Tibial nerve (tissue), 4 donors: ENCODE data around the gene MICB. TPM values are rescaled to one million over a fixed set of nuclear protein-coding genes. Genes with fewer than 3 reads are reported as not detected.
"Not testable (repeated sequence)": the region's sequence is repeated elsewhere in the genome, so short reads cannot be mapped to it uniquely, and the experiment has no call there.

Source experiments
- DNase-seq, 2 donors: peaks; one replicate each; pipeline ENCODE4 v3.0.0-alpha.2; 2019; ENCODE audit warnings: low spot score in 2 of 2
- H3K27ac ChIP-seq, 4 donors: fragments of 200-600 bp; sonication (generic) in 3 of 4; one replicate each; pipeline ENCODE4 v1.5.1; 2017 to 2019; ENCODE audit warnings: mild to moderate bottlenecking in 1 of 4
- H3K27me3 ChIP-seq, 2 donors: fragments of 200-600 bp; sonication (generic) in 1 of 2; one replicate each; pipeline versions ENCODE4 v1.5.1 to v1.6.0; 2017 to 2019
- H3K36me3 ChIP-seq, 3 donors: fragments of 200-600 bp; sonication (generic); one replicate each; pipeline ENCODE4 v1.5.1; 2018 to 2019
- H3K4me1 ChIP-seq, 4 donors: fragments of 200-600 bp; sonication (generic) in 3 of 4; one replicate each; pipeline ENCODE4 v1.5.1; 2017 to 2019
- H3K4me3 ChIP-seq, 4 donors: fragments of 200-600 bp; sonication (generic) in 3 of 4; one replicate each; pipeline ENCODE4 v1.5.1; 2017 to 2019; ENCODE audit warnings: mild to moderate bottlenecking in 1 of 4, moderate library complexity in 1 of 4
- H3K9me3 ChIP-seq, 4 donors: fragments of 200-600 bp; sonication (generic) in 3 of 4; one replicate each; pipeline ENCODE4 v1.5.1; 2017 to 2019
- EP300 ChIP-seq, 2 donors: sonication (generic); formaldehyde crosslinking; IDR thresholded peaks; one replicate each; pipeline ENCODE4 v1.6.1; 2017; ENCODE audit warnings: antibody characterized with exemption in 2 of 2, mild to moderate bottlenecking in 1 of 2
- POLR2A ChIP-seq, 2 donors: fragments of 450-650 bp; IDR thresholded peaks; one replicate each; pipeline ENCODE4 v1.6.1; 2017; ENCODE audit warnings: antibody characterized with exemption in 2 of 2, mild to moderate bottlenecking in 2 of 2, moderate library complexity in 2 of 2
- WGBS, 2 donors: methylation state at CpG; one replicate each; pipeline ENCODE4 v1.1.5; 2018; 5-methylcytosine and 5-hydroxymethylcytosine counted together
- total RNA-seq, 4 donors: library from RNA; depleted of rRNA; stranded (reverse); fragments of >200 nt; gene quantifications; one replicate each; pipeline ENCODE4 v1.1.0, GENCODE V29; 2016
- TF ChIP-seq, protein P1 (sequence below), 5 experiments: fragments of 200-600 bp in 3 of 5; fragments of 450-650 bp in 2 of 5; sonication (generic) in 3 of 5; IDR thresholded peaks; one replicate each; pipeline ENCODE4 v1.5.1; 2016 to 2019; ENCODE audit warnings: antibody characterized with exemption in 5 of 5, mild to moderate bottlenecking in 3 of 5, moderate library complexity in 2 of 5

MICB gene
- total RNA-seq, 4 donors from 2014 or later: 1.0 to 8.0 (median 4.1) TPM

DNA sequence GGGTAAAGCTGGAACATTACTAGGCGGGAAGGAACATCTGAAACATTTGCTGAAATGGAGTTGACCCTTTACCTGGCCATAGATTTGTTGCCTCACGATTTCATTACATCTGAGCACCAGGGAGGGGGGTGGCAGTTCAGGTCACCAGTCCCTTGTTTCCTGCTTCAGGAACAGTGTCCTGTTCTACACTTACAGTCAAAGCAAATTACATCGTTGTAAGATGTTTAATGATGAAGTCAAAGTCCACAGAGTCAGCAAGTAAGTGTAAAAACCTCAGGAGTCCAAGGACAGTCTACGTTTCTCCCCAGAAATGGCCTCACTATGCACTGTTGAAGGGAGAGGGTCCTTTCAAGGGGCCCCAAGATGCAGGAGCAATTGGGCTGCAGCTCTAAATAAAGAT is 8.9 kb upstream of the MICB start:
- WGBS, 2 donors: 73 to 80% methylated on average over 4 of the region's 4 CpGs
- DNase-seq: no peak
- H3K9me3 ChIP-seq: no peaks in the 10 kb centered on the region
- H3K4me3 ChIP-seq: no peak overlapping the region
- H3K36me3 ChIP-seq: no peaks in the 10 kb centered on the region
- H3K27ac ChIP-seq: no peak overlapping the region
- TF ChIP-seq POLR2A (IDR thresholded peaks at IDR 0.05) (no peak), EP300 (IDR thresholded peaks at IDR 0.05) (no peak)
- TF ChIP-seq, protein P1, sequence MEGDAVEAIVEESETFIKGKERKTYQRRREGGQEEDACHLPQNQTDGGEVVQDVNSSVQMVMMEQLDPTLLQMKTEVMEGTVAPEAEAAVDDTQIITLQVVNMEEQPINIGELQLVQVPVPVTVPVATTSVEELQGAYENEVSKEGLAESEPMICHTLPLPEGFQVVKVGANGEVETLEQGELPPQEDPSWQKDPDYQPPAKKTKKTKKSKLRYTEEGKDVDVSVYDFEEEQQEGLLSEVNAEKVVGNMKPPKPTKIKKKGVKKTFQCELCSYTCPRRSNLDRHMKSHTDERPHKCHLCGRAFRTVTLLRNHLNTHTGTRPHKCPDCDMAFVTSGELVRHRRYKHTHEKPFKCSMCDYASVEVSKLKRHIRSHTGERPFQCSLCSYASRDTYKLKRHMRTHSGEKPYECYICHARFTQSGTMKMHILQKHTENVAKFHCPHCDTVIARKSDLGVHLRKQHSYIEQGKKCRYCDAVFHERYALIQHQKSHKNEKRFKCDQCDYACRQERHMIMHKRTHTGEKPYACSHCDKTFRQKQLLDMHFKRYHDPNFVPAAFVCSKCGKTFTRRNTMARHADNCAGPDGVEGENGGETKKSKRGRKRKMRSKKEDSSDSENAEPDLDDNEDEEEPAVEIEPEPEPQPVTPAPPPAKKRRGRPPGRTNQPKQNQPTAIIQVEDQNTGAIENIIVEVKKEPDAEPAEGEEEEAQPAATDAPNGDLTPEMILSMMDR (IDR thresholded peaks at IDR 0.05): no peak
- peaks cover 0 to 39% of the 10 kb centered on the region in 2 donors for H3K27me3 ChIP-seq
- H3K4me1 ChIP-seq: peaks cover 0 to 15% (median 0%) of the 10 kb centered on the region in 4 donors

DNA sequence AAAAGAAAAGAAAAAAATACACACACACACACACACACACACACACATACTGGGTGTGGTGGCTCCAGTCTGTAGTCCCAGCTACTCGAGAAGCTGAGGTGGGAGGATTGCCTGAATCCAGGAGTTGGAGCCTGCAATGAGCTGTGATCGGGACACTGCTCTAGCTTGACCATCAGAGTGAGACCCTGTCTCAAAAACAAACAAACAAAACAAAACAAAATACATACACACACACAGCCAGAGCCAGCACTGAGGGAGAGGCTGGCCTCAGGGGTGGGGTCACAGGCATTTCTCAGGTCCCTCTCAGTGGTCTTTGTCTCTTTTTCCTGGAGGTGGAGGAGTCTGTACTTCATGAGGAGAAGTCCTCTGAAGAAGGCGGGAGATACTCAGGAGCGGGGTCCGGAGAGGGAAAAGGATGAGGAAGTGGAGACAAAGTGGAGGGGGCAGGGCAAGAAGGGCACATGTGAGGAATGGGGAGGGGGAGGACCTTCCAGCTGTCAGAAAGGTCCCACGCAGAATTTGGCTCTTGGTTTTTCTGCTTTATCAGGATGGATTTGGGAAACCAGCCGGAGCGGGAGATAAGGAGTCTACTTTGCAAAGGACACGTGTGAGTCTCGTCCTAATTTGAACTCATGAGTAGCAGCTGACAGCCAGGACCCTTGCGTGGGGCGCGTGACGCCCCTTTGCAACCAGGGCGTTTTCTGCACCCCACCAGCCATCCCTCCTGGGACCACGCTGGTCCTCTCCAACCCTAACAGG is 7.7 kb upstream of the MICB start:
- no peak overlapping the region for H3K4me3 ChIP-seq
- peaks cover 0 to 18% (median 0%) of the 10 kb centered on the region in 4 donors for H3K4me1 ChIP-seq
- TF ChIP-seq, protein P1 (IDR thresholded peaks at IDR 0.05): no peak
- TF ChIP-seq EP300 (IDR thresholded peaks at IDR 0.05): no peak
- no peak for TF ChIP-seq POLR2A (IDR thresholded peaks at IDR 0.05)
- DNase-seq: no peak
- H3K27me3 ChIP-seq: peaks cover 0 to 46% of the 10 kb centered on the region in 2 donors
- no peak overlapping the region for H3K27ac ChIP-seq
- WGBS, 2 donors: 67 to 73% methylated on average over 15 to 16 of the region's 16 CpGs
- no peaks in the 10 kb centered on the region for H3K9me3 ChIP-seq
- H3K36me3 ChIP-seq: no peaks in the 10 kb centered on the region

DNA sequence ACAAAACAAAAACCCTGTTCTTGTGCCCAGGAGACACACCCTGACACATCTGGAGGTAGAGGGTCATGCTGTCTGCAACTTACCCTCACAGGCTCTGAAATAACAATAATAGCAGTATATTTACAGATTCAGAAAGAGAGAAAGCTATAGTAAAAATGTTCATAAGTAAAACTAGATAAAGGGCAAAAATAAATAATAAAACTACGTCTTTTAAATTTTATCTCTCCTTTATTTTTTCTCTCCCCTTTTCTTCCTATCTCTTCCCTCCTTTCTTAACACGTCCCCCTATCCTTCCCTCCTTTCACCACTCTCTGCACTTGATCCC is 4.4 kb upstream of the MICB start:
- not testable (repeated sequence) for DNase-seq, H3K36me3 ChIP-seq, H3K9me3 ChIP-seq
- H3K4me1 ChIP-seq: peaks cover 0 to 30% (median 0%) of the 10 kb centered on the region in 4 donors
- H3K4me3 ChIP-seq: peak overlapping the region in 2 of 4 donors; percentile 31 to 52
- H3K27me3 ChIP-seq: peaks cover 0 to 55% of the 10 kb centered on the region in 2 donors
- 0 to 2% methylated on average over 2 of the region's 2 CpGs for WGBS, 2 donors
- H3K27ac ChIP-seq: peak overlapping the region in 1 of 4 donors; percentile 46

DNA sequence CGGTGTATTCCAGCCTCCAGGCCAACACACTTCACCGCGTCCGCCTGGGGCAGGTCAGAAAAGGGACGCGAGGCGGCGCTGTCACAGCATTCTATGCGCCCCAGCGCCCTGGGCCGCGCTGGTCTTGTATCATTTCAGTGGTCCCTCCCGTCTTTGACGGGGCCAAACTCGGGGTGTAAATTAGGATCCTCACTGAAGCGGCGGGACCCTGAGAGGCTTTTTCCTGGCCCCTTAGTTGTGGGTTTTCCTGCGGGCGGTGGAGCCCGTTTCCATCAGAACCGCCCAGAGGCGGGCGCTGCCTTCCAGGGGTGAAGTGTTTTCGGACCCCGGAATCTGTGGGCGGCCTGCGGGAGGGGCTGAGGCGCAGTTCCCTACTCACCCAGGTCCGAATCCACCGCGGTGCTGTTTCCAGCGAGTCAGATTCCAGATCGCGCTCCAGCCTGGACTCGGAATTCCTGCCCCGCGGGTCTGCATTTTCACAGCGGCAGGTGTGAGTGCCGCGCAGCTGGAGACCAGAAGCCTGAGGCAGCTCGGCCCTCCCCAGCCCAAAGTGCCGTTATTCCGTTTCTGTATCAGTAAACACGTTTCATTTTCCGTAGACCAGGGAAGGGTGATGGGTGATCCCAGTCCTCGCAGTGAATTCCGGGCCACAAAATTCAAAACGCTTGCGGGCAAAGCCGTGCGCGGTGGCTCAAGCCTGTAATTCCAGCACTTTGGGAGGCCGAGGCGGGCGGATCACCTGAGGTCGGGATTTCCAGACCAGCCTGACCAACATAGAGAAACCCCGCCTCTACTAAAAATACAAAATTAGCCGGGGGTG is 3.9 kb upstream of the MICB start:
- peak; percentile 70 to 85 for DNase-seq
- TF ChIP-seq, protein P1 (IDR thresholded peaks at IDR 0.05): peak; percentile 60 to 77 (median 69)
- TF ChIP-seq POLR2A (IDR thresholded peaks at IDR 0.05) (no peak), EP300 (IDR thresholded peaks at IDR 0.05) (peak in 1 of 2 donors; percentile 40)
- H3K27me3 ChIP-seq: peaks cover 0 to 59% of the 10 kb centered on the region in 2 donors
- H3K4me1 ChIP-seq: peaks cover 0 to 35% (median 2%) of the 10 kb centered on the region in 4 donors
- 1 to 2% methylated on average over 42 to 56 of the region's 58 CpGs for WGBS, 2 donors
- peak overlapping the region in 3 of 4 donors; percentile 46 to 84 (median 84) for H3K27ac ChIP-seq
- H3K4me3 ChIP-seq: peak overlapping the region; percentile 31 to 58 (median 55)
- H3K9me3 ChIP-seq: no peaks in the 10 kb centered on the region
- no peaks in the 10 kb centered on the region for H3K36me3 ChIP-seq

DNA sequence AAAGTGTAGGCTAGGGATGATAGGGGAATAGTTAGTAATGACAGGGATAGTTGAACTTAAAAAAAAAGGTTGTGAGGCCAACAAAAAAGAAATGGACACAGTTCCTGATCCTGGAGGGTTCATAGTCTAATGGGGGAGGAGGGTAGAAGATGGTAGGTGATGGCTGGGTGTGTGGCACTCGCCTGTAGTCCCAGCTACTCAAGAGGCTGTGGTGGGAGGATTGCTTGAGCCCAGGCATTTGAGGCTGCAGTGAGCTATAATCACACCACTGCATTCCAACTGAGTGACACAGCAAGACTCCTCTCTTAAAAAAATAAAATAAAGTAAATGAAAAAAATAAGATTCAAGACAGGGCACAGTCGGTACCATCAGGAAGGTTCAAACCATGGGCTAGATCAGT is 2.4 kb upstream of the MICB start:
- Histone ChIP-seq H3K27ac (peak overlapping the region in 1 of 4 donors; percentile 46), H3K36me3 (no peaks in the 10 kb centered on the region), H3K4me1 (peaks cover 0 to 36% (median 2%) of the 10 kb centered on the region in 4 donors), H3K4me3 (peak overlapping the region in 2 of 4 donors; percentile 52 to 58), H3K9me3 (no peaks in the 10 kb centered on the region), H3K27me3 (peaks cover 0 to 53% of the 10 kb centered on the region in 2 donors)
- TF ChIP-seq EP300 (IDR thresholded peaks at IDR 0.05) (no peak), POLR2A (IDR thresholded peaks at IDR 0.05) (no peak)
- TF ChIP-seq, protein P1 (IDR thresholded peaks at IDR 0.05): no peak
- no peak for DNase-seq
- 73 to 85% methylated on average over 2 of the region's 2 CpGs for WGBS, 2 donors

DNA sequence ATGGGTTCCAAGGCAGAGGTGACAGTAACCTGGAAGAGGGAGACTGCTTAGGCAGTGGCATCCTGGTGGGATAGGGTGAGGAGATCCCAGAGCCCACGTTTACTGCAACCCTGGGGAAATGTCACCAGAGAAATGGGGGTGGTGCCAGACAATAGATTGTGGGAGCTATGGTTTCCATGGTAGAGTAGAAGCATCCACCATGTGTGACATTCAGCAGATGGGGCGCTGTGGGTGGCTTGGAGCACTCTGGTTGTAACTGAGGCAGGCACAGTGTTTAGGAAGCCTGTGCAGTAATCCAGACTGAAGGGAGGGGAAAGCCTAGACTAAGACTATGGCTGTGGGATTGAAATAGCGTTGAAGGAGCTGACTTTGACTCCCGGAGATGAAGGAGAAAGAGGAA is 1.1 kb upstream of the MICB start:
- WGBS, 2 donors: 48 to 56% methylated on average over 4 of the region's 4 CpGs
- H3K27me3 ChIP-seq: peaks cover 0 to 47% of the 10 kb centered on the region in 2 donors
- not testable (repeated sequence) for H3K27ac ChIP-seq

More for the DNA sequence above, 1.1 kb upstream of the MICB start:
- H3K9me3 ChIP-seq, DNase-seq, H3K4me3 ChIP-seq, H3K36me3 ChIP-seq: not testable (repeated sequence)
- peaks cover 0 to 33% (median 2%) of the 10 kb centered on the region in 4 donors for H3K4me1 ChIP-seq
